Left cardiac atrium (tissue), 4 donors: Measurements from ENCODE around the gene ACSL4. TPM values are rescaled to one million over a fixed set of nuclear protein-coding genes. Genes with fewer than 3 reads are reported as not detected.
A peak's percentile ranks its signal among the peaks of the same experiment; 100 is the strongest.
"Not testable (repeated sequence)": the region's sequence is repeated elsewhere in the genome, so short reads cannot be mapped to it uniquely, and the experiment has no call there.

Source experiments
- ATAC-seq, 2 donors: fragments of 200-7000 bp; cut with Tn5 transposase; one replicate each; pipeline ENCODE4 v1.9.1; 2020; ENCODE audit warnings: mild to moderate bottlenecking in 2 of 2, moderate library complexity in 2 of 2
- DNase-seq: peaks from one replicate; pipeline ENCODE4 v3.0.0-alpha.2; 2020
- intact Hi-C, 2 donors: fragments of 100-400 bp; cut with DNase I; formaldehyde crosslinking; loops; one replicate each; pipeline versions ENCODE4 v1.14.1 to v1.15.1; 2022 to 2023
- total RNA-seq, 2 donors: library from RNA; stranded (reverse); fragmentation: NEBNext Ultra II Directional; extraction: Animal tissue kit (Norgen Biotek cat#: 25700); gene quantifications; one replicate each; pipeline ENCODE4 v1.2.1, GENCODE V29; 2021
- donor health status: DM: no; HTN: yes; CAD: no.
- donor health status: DM: no; HTN: yes; CAD: no; lungs with severe emphysema.
- donor health status: DM: yes; HTN: yes; CAD: no.
- donor health status: Dilated cardiomyopathy.

ACSL4 gene
- total RNA-seq, 2 donors from 2014 or later, result 34.8 to 69.2 TPM

GRCh38 chrX:109735202-109735744, 2.2 kb upstream of the ACSL4 start:
- DNase-seq (no peak), ATAC-seq (no peak)
- intact Hi-C loops, result no loop called here

DNA sequence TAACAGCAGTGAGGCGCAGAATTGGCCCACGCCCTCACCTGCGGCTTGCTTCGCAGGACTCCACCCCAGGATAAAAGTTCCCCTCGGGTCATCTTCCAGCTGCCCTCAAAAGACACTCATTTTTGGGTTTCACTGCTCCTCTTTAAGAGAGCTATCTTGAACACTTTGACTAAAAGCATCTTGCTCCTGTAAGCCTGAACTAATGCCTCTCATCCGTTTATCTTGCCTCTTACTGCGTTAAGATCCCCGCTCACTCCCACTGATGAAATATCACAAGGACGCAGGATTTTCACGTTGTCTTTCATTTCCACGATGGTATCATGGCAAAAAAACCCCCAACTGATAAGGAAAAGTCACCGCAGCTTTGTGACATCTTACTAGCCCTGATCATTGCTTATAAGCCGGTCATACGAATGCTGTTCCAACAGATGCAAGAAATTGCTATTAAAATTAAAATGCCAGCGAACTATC, 591 bp upstream of the ACSL4 start:
- no peak for DNase-seq
- peak in 1 of 2 donors; percentile 1 for ATAC-seq
- intact Hi-C loops, result no loop called here

DNA sequence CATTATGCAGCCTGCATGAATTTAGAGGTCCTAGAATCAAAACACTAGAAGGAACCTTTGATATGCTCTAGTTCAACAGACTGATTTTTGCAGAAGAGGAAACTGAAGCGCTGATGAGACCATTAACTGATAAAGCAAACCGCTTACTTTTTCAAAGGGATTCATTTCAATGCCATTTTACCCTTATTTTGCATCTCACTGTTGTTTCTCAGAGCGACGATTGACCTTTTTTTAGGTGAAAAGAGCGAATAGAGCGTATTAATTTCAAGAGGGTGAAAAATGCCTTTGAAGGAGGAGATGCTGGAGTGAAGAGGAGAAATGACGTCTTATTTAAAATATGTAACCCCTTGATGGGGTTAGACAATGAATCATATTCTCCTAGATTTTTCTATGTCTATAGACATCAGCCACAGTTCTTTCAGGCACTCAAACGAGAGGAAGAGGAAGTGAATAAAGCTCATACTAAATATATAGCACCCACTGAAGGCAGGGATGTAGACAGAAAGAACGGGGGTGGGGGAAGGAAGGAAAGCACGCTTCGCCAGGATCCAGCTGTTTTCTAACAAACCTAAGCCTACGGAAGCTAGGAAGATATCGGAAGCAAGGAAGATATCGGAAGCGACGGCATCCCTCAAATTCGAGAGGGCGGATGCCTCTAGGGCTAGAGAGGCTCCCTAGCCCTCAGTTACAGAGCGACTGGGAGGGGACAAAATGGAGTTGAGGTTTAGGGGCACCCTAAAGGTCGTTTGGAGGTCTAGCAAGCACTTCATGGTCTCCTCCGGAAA, 848 bp downstream of the ACSL4 start:
- DNase-seq (no peak), ATAC-seq (peak; percentile 13 to 59)
- intact Hi-C loops, result no loop called here

DNA sequence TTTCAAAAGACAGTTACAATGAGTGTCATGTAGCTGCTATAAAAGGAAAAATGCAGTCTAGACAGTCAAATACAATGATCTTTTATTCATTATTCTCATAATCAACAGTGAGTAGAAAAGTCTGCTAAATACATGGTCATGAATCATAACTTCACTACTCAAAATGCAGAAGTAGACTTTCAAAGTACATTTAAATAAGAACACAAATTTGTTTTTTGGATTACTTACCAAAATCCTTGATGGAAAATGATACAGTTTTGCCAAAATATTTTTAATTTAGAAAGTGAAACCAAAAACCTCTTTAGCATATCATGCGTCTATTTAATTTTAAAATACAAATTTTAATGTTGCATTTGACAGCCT, 4.9 kb downstream of the ACSL4 start:
- no peak for DNase-seq
- intact Hi-C loops, result no loop called here
- no peak for ATAC-seq

DNA sequence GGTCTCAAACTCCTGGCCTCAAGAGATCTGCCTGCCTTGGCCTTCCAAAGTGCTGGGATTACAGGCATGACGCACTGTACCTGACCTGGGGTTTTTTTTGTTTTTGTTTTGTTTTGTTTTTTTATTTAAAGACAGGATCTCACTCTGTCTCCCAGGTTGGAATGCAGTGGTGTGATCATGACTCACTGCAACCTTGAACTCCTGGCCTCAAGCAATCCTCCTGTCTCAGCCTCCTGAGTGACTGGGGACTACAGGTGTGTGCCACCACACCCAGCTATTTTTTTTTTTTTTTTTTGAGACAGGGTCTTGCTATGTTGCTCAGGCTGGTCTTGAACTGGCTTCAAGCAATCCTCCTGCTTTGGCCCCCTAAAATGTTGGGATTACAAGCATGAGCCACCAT, 8.1 kb downstream of the ACSL4 start:
- ATAC-seq, DNase-seq, intact Hi-C loops: not testable (repeated sequence)

DNA sequence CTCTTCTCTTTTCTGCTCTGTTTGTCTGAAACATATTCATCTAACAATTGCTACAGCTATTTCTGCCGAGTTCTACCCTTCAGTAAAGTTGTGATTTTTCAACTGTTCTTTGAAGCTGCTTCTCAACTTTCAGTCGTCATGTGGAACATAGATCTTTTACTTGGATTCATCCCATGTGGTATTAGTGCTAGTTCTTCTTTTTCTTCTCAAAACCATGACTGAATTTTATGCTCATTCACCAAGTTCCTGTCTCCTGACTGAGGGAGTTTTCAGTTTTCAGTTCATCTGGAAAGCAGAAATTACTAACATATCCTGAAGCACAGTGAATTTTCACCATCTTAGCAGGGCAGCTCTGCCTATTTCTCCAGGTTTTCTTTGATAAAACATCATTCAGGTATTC, 12.1 kb downstream of the ACSL4 start:
- no peak for ATAC-seq
- no peak for DNase-seq
- intact Hi-C loops, result no loop called here

GRCh38 chrX:109719264-109719663, 13.8 kb downstream of the ACSL4 start:
- no peak for DNase-seq
- intact Hi-C loops, result loop anchor here in 1 of 2 donors (10.0 kb wide), 1 partner anchor 166 kb away; no protein-coding TSS in a partner anchor
- no peak for ATAC-seq

DNA sequence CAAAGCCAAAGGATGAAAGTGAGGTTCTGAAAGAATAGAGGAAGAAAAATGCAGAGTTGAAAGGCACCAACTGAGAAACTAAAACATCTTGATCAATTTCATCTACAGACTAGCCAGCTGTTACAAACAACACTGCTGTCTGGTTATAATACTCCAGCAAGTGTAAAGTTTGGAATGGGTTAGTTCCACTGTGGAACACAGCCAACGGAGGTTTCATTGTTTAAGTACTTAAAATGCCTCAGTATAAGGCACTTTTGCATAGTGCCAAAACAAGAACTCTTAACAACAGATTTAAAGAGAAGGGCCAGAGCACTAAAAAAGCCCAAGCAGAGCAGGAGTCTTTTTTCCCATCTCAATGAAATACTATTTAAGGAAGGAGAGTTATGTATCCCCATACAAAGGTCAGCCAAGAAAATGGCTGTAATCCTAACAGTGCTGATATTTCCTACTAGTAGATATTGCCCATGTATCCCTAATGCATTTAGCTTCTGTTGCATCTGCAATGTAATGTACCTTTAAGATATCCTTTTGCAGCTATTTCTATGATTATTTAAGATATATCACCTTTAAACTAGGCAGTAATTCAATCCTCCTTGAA, 16.5 kb downstream of the ACSL4 start:
- intact Hi-C loops, result loop anchor here in 1 of 2 donors (10.0 kb wide), 1 partner anchor 168 kb away; no protein-coding TSS in a partner anchor
- DNase-seq (no peak), ATAC-seq (no peak)

- ATAC-seq (peak in 1 of 2 donors; percentile 66), DNase-seq (no peak)
- intact Hi-C loops, result loop anchor here in 1 of 2 donors (5.0 to 10.0 kb wide), 2 partner anchors 143 to 170 kb away; no protein-coding TSS in a partner anchor
Measured at GRCh38 chrX:109714340-109714958, 18.6 kb downstream of the ACSL4 start.

DNA sequence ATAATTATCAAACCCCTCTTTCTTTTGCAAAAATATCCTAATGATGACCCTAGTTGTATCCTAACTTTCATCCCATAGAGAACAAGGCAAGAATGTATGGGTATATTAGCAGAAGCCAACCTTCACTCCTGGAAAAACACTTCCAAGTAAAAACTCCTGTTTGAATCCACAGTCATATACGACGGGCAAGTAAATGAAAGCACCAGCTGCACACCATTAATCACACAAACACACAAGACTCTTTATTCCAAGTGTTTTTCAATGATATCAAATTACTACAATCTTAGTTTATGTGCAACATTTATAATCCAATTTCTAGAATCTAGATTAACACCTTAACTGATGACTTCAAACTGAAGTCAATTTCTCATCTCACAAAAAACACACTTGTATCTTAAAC, 22.9 kb downstream of the ACSL4 start:
- intact Hi-C loops, result loop anchor here in 1 of 2 donors (5.0 to 10.0 kb wide), 2 partner anchors 147 to 175 kb away; no protein-coding TSS in a partner anchor
- ATAC-seq, result no peak

DNA sequence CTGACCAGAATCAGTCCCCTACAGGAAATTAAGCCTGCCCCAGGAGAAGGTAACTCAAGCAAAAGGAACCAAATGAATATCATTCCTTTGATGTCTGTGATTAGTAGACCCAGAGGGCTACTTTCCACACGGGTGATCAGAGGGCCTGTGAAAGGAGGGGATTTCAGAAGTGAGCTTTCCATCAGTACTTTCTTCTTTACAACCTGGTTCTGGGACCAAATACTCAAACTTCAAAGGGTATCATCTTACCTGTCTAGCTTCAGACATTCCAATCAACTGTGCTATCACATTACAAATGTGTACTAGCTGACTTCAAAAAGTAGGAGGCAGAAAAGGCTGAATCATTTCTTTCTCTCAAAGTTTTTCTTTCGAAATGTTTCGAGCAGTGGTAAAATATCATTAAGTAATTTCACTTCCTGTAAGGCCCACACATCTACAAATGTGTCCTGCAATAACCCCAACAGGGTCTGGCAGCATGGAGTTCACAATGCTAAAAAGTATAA, 23.9 kb downstream of the ACSL4 start:
- ATAC-seq (peak; percentile 50 to 64), DNase-seq (no peak)
- intact Hi-C loops, result no loop called here

More for the DNA sequence above, 22.9 kb downstream of the ACSL4 start:
- DNase-seq, result no peak

GRCh38 chrX:109707720-109708119, 25.3 kb downstream of the ACSL4 start:
- no peak for ATAC-seq
- intact Hi-C loops, result no loop called here
- DNase-seq, result no peak

DNA sequence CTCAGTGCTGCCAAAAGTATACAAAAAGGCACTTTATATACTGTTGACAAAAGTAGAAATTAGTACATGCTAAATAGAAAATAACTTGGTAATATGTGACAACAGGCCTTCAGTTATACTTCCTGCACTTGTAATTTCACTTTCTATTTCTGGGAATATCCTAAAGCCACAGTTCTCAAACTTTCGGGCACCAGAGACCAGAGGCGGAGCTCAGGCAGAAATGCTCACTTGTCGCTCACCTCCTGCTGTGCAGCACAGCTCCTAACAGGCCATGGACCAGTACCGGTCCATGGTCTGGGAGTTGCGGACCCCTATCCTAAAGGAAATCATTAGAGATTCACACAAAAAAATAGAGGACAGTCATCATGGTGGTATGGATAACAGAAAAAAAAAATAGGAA, 25.7 kb downstream of the ACSL4 start:
- DNase-seq, result no peak
- intact Hi-C loops, result no loop called here
- ATAC-seq, result no peak

- DNase-seq (no peak), ATAC-seq (no peak)
- intact Hi-C loops, result no loop called here
Measured at GRCh38 chrX:109704563-109704962, 28.5 kb downstream of the ACSL4 start.

DNA sequence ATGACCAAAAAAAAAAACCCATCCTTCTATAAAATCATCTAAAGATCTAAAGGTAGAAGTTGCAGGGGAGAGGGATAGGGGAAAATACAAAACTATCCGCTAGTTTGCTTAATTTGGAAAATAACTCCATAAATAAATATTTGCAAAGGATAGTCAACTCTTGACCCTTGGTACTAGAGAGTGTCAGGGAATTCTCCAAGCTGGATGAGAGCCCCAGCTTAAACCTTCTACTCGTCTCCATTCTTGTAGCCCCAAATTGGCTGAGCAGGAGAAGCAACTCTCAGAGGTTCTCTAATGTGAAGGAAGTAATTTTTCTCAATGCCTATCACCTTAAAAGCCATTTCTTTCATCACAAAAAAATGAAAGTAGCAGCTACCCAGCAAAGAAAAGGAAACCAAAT, 35.2 kb downstream of the ACSL4 start:
- no peak for DNase-seq
- intact Hi-C loops, result no loop called here
- no peak for ATAC-seq

GRCh38 chrX:109696146-109696740, 36.8 kb downstream of the ACSL4 start:
- intact Hi-C loops, result no loop called here
- DNase-seq, result no peak
- ATAC-seq, result no peak

DNA sequence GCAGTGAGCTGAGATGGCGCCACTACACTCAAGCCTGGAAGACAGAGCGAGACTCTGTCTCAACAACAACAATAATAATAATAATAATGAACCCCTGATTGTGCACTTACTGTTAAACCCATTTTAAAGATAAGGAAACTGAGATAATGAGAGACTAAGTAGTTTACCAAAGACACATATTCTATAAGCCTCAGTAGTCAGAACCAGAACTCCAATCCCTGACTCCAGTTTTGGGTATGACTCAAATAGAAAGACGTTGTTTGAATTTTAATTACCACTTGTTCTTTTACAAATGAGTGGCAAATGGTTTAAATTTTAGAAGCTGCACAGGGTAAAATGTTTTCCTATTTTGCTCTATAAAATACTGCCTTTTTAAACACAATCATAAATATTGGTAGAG, 37.4 kb downstream of the ACSL4 start:
- intact Hi-C loops, result no loop called here
- DNase-seq, result no peak
- no peak for ATAC-seq

DNA sequence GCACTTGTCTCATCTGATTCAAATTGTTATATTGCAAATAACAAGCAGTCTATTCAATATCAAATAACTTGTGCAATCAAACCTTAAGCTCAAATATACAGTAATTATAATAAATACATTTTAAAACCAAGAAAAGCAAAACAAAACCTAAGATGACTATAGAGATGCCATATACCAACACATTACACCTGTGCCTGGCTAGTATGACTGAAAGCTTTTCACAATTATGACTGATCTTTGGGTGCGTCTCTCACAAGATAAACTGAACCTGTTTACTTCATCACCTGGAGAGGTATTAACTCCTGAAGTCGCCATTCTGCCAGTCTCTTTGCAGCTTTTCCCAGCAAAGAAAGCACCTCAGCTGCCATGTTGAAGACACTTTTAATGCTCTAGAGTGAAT, 41.3 kb downstream of the ACSL4 start:
- DNase-seq (no peak), ATAC-seq (no peak)
- intact Hi-C loops, result no loop called here

DNA sequence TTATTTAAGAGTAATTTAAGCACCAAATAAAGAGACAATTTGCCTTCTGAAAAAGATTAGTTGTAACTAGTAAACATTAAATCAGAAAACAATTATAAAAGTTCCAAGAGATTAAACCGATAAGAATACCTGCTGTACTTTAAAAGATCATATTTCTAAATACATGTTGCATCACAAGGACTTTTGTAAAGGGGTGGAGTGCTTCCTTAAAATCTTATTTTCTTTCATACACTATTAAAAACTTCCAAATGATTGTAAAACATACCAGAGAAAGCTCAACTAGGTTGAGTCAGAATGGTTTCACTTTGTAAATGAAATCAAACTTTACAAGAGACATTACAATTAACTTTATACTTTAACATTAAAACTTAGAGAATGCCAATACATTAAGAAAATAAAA, 41.8 kb downstream of the ACSL4 start:
- intact Hi-C loops, result no loop called here
- no peak for ATAC-seq
- no peak for DNase-seq
